ENCODE results near the gene SPRED2. TPM values are rescaled to one million over a fixed set of nuclear protein-coding genes. Genes with fewer than 3 reads are reported as not detected.
"Not testable (repeated sequence)": the region's sequence is repeated elsewhere in the genome, so short reads cannot be mapped to it uniquely, and the experiment has no call there.

The SPRED2 gene
- polyA plus RNA-seq, 4 donors, result 38.8 to 40.7 (median 40.5) TPM

DNA sequence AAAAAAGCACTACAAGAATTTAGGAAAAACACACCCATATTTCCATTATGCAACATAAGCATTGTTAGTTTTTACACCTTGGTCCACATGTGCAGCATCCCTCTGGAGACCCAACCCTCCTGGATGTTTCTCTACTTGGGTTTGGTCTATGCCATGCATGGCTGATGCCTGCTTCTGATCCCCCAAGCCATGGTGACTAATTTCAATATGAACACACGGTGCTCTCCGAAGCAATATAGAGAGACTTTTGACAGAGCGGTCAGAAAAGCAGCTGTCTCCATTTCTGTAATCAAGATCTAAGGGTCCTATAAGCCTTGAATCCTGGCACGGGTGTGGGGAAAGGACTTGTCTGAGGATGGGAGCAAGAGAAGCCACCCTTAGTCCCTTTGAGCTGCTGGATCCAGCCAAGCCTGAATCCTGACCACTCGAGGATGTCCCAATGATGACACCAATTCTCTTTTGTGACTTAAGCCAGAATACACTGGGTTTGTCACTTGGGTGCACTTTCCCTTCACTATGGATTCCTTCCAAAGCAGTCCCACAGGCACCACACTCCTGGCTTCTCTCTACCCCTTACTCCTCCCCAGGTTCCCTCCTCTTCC is 113.2 kb downstream of the SPRED2 start:
- DNase-seq (ENCODE audit: low read depth in 4 of 4, low spot score in 3 of 4), result no peak

DNA sequence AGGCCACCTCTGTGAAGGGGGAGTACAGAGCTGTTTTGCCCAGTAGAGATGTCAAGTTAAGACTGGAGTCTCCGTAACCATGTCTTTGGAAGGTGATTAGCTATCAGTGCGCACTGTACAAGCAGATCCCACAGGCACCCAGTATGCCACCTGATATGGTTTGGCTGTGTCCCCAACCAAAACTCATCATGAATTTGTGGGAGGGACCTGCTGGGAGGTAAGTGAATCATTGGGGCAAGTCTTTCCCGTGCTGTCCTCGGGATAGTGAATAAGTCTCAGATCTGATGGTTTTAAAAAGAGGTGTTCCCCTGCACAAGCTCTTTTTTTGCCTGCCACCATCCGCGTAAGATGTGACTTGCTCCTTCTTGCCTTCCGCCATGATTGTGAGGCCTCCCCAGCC is 114.6 kb downstream of the SPRED2 start:
- DNase-seq (ENCODE audit: low read depth in 4 of 4, low spot score in 3 of 4), result no peak

DNA sequence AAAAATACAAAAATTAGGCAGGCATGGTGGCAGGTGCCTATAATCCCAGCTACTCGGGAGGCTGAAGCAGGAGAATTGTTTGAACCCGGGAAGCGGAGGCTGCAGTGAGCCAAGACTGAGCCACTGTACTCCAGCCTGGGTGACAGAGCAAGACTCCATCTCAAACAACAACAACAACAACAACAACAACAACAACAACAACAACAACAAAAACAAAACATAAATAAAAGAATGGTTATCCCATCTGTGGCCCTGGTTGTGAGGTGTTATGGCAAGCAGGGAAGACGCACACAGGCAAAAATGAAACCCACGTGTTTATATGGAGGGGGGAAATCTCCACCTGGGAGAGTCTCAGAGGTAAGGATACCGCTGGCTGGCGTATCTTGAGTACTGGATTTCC is 115.0 kb downstream of the SPRED2 start:
- not testable (repeated sequence) for DNase-seq (ENCODE audit: low read depth in 4 of 4, low spot score in 3 of 4)

DNA sequence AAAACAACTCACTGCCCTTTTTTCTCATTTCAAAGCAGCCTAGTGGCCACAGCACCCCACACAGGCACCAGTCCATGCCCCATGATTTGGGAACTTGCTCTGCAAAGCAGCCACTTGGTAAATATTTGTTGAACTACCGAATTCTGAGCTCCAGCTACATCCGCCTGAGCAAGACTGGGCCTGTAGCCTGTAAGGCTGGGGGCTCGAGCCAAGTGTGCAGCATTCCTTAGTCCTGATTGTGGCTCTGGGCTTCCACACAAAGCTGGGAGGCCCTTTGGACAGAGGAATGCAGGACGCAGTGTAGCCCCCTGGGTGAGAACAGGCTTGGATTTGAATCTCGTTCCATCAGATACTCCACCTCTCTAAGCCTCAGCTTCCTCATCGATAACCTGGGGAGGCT is 116.3 kb downstream of the SPRED2 start:
- no peak for DNase-seq (ENCODE audit: low read depth in 4 of 4, low spot score in 3 of 4)

DNA sequence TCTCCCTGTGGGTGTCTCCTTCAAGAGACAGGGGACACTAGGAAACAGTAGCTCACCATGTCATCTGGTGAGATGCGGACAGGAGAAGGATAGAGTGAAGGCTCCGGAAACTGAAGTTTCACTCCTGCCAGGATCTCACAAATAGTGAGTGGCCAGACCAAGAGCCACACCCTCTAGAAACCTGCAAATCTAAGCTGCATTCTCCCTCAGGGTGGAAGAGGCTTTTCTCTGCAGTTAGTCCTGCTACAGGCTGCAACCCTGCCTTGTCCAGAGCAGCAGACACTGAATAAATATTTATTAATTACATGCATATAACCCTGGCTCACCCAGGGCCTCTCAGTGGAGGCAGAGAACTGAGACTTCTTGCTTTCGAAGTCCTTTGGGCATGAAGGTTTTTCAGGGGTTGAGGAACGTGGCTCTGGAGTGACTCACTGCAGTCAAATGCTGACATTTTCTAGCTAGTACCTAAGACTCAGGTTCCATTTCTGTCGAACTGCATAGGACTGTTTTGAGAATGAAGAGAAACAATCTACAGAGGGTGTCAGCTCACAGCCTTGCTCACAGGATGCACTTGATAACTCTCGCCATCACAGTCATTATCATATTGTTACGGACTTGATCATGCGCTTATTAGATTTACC is 117.5 kb downstream of the SPRED2 start:
- no peak for DNase-seq (ENCODE audit: low read depth in 4 of 4, low spot score in 3 of 4)

DNA sequence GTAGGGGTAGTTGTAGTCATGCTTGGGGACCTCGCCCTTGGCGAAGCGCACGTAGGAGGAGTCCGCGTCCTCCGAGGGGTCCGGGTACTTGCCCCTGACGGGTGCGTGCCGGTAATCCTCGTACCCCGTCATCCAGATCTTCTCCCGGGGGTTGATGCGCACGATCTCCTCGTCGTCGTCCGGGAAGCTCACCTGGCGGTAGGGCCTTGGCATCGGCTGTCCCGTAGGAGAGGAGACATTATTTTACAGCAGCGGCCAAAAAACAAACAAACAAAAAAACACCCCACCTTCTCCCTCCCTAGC is 118.5 kb downstream of the SPRED2 start:
- no peak for DNase-seq (ENCODE audit: low read depth in 4 of 4, low spot score in 3 of 4)

DNA sequence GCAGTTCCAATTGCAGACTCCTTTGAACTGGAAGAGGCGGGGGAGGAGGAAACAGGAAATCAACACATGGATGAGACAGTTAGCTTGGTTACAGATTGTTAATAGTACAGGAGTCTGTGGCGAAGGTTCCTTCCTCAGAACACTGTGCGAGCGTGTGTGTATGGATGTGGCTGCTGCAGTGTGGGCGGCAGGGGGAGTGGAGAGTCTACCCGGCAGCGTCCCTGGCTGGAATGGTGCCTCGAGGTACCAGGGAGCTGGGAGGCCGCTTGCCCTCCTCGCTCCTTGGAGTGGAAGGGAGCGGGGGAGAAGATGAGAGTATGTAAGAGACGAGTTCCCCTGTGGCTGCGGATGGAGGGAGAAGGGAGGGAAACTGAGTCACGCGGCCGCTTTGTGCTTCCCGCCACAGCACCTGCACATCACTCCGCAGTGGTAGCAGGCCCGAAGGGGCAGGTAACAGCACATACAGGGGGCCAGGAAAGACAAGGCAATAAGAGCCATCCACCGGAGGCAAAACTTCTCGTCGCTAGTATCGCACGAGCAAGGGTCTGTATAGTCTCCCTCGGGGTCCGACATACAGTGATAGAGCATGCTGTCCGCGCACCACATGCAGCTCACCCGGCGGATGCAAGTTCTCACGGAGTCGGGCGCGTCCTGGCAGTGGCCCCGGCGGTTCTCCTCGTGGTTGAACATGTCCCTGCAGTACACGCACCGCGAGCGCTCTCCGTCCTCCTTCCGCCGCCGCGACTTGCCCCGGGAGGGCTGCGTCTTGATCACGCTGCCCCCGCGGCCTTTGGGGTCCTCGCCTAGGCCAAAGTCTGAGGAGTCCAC is 119.1 kb downstream of the SPRED2 start:
- DNase-seq (ENCODE audit: low read depth in 4 of 4, low spot score in 3 of 4), result no peak

DNA sequence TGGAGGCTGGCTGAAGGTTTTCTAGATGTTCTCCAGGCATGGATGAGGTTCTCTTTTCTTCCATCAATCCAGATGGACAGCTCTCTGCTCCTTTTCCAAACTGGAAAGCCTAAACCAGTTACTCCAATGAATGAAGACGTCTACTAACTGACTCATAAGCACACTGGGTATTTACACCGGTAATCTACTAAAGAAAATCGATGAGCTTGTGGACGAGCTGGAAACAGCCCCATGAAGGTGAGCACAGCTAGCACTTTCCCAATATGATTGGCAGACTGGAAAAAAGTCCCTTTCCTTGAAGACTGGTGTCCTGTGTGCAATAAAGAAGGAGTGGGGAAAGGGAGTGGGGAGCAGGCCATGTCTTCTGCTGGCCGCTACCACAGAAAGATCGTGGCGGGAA is 120.8 kb downstream of the SPRED2 start:
- no peak for DNase-seq (ENCODE audit: low read depth in 4 of 4, low spot score in 3 of 4)

DNA sequence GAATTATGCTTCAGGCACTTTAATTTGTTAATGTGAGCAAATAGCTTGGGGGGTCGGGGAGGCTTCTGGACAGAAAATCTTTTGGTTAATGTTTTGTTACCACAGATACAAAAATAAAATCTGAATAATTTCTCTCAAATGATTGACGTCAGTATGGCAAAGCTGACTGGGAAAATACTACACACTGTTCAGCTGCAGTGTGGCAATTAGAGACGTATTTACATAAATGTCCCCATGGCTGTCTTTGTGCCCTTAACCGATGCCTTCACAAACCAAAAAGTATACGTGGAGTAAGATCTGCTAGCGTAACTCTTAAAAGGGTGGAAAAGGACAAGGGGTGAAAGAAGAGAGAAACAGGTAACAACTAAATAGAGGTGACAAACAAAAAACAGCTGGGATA is 121.3 kb downstream of the SPRED2 start:
- DNase-seq (ENCODE audit: low read depth in 4 of 4, low spot score in 3 of 4), result no peak

DNA sequence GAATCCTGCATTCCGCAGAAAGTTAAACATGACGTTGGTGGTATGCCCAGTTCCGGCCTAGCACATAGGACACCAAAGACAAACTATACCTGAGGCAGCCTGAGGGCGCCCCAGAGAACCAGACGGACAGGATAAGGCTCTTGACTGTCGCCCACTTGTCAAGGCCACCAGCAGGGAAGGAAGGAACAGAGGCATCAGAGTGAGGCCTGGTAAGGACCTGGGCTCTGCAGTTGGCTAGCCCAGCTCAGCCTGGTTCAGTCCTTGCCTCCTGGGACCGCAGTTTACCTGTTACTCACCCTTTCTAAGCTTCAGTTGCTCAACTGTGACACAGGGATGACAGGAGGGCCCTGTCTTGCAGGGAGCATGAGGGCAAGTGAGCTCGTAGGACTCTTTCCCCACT is 122.7 kb downstream of the SPRED2 start:
- no peak for DNase-seq (ENCODE audit: low read depth in 4 of 4, low spot score in 3 of 4)

DNA sequence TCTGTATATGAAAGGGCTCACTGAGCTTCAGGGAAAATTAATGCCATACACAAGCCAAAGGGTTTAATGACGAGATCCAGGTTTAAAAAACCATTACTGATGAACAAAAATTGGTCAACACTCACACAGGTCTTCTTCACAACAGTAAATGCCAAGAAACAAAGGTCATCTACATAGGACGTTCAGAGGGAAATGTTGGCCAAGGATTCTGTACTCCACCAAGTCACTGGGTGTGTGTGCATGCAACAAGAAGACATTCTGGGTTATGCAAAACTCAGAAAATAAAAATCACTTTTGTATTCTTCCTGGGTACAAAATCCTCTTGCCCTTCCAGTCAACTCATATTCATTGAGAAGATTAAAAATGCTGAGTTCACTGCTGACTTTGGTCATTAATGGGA is 126.5 kb downstream of the SPRED2 start:
- DNase-seq (ENCODE audit: low read depth in 4 of 4, low spot score in 3 of 4), result no peak

DNA sequence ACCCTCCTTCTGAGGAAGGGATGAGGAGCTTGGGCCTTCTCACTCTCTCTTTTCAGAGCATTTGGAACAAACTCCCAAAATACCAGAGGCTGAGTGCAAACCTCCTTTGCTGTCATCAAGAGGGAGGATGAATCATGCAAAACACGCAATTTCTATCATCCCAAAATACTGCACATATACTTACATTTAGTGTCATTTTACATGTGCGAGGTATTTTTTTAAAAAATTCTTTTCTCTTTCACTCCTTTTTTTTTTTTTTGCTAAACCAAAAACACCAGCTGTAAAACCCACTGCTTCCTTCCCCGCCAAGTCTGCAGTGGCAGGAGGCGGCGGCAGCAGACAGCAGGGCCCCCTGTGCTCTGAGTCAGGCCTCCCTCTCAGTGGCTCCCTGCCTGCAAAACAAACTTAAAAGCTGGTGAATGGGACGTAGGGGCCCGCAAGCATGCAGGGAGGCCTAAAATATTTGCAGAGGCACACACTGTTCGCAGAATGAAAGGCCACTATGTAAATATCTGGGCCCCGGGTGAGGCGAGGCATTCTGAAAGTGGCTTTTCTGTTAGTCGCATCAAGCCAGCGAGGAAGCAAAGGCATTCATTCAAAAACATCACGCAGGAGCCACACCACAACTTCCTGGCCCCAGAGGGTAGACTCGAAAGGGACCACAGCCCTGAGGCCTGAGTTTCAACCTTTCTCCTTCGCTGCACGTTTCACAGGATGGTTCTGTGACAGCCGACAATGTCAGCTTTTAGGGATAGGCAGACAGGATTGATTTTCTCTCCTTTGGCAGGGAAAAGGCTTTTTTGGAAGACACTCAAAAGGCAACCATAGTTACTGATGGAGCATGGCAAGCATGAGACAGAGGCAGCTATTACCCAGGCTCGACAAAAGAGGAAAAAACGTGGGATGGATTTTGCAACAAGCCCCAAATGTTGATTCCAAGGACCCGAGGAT is 131.4 kb downstream of the SPRED2 start:
- no peak for DNase-seq (ENCODE audit: low read depth in 4 of 4, low spot score in 3 of 4)

DNA sequence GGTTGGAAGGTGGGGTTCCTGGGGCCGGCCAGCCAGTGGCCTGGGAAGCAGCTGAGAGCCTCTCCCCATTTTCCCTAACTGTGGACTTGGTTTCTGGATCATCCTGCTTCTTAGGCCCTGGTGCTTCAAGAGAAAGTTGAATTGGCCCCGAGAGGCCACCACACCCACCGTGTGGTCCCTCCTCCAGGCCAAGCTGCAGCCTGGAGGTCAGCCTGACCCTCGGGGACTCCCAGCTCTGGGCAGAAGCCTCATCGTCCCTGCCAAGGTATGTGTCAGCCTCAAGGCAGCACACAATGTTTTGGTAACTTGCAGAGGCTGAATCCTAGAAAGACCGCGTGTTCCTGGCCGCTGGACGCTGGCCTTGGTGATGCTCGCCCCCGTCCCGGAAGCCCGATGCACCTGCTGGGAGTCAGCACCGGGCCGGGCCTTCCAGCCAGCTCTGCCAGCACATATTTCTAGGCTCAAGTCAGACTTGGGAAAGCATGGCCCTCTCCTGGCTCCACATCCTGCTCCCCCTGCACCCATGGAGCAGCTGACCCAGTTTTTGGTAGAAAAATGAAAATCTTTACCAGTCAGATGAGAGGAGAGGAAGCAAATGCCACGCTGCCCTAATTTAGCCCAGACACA is 132.2 kb downstream of the SPRED2 start:
- no peak for DNase-seq (ENCODE audit: low read depth in 4 of 4, low spot score in 3 of 4)

DNA sequence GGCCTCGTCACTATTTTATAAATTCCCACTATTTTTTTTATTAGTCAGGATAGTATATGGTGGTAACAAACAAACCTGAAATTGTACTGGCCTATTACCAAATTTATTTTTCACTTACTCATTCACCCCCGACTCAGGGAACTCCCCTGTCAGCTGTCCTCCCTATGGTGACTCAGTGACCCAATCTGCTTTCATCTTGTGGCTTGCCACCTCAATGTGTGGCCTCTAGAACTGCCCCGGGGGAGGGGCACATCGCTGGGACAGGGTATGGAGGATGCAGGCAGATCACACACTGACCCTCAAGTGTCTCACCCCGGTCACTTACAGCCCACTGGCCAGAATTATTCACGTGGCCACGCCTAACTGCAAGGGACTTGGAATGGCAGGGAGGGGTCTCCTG is 133.2 kb downstream of the SPRED2 start:
- DNase-seq (ENCODE audit: low read depth in 4 of 4, low spot score in 3 of 4), result no peak

DNA sequence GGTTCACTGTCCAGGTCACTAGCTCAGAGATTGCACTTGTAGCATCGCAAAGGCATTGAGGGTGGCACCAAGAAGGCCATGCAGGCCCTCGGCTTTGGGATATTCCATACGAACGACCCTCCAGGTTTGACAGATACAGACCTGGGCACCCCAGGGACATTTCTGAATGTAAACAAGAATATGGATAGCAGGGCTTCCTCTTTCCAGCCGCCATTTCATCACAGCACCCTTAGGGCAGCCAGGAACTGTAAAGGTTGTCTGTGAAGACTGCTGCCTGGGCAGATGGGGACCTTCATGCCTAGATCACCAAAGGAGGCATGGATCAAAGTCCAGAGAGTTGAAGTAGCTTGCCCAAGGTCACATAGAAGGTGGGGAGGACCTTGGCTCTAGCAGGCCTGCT is 134.3 kb downstream of the SPRED2 start:
- DNase-seq (ENCODE audit: low read depth in 4 of 4, low spot score in 3 of 4), result no peak

DNA sequence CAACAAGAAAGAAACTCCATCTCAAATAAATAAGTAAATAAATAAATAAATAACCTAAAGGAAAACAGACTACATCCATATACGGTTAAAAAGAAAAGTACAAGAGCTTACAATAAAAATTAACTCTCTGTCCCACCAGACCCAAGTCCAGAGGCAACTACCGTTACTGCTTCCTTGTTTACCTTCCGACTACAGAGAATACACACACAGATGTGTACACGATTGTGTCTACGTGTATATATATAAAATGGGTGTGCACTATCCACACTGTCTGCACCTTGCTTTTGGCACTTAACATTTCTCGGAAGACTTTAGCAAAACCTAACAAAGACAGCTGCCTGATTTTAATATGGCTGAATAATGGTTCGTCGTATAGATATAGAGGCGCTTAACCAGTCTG is 134.9 kb downstream of the SPRED2 start:
- no peak for DNase-seq (ENCODE audit: low read depth in 4 of 4, low spot score in 3 of 4)

DNA sequence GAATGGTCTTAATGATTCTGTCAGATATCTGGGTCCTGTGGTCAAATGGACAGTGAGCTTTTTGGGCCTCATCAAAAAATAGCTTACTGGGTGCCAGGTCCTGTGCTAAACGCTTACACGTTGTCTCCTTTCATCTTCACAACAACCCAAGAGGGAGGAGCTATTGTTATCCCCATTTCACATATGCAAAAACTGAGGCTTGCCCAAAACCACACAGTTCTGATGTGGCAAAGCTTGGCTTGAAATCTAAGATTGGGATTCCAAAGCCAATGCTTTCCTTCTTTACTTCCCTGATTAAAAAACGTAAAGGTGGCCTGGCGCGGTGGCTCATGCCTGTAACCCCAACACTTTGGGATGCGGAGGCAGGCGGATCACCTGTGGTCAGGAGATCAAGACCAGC is 135.4 kb downstream of the SPRED2 start:
- DNase-seq (ENCODE audit: low read depth in 4 of 4, low spot score in 3 of 4), result no peak

DNA sequence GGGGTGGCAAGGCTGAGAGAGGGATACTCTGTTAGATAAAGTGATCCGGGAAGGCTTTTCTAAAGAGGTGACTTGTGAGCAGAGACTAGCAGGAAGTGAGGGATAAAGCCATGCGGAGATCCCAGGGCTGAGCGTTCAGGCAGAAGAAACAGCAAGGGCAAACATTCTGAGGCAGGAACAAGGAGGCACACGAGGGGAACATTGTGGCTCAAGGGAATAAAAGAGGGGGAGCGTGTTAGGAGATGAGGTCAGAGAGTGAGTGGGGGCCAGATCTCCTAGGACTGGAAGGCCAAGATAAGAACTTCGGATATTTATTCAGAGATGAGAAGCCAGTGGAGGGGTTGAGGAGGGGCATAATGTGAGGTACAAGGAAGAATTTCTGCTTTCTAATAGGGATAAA is 137.7 kb downstream of the SPRED2 start:
- DNase-seq (ENCODE audit: low read depth in 4 of 4, low spot score in 3 of 4), result no peak

DNA sequence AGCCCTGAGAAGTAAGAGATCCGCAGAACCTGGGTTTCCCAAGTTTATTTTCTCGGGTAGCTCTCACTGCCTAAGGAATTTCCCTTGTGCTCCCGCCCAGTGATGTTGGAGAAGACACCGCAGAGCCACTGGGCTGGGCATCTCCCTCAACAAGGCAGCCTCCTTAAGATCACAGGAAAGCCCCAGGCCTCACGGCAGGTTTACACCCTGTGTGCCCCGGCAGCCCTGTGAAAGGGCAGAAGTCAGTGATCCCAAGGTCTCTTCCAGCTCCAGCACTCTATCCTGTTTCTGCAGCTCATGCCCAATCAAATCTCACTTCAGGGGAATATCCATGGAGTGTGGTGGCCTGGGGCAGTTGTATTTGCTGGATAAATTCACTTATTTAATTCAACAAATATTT is 138.3 kb downstream of the SPRED2 start:
- no peak for DNase-seq (ENCODE audit: low read depth in 4 of 4, low spot score in 3 of 4)

DNA sequence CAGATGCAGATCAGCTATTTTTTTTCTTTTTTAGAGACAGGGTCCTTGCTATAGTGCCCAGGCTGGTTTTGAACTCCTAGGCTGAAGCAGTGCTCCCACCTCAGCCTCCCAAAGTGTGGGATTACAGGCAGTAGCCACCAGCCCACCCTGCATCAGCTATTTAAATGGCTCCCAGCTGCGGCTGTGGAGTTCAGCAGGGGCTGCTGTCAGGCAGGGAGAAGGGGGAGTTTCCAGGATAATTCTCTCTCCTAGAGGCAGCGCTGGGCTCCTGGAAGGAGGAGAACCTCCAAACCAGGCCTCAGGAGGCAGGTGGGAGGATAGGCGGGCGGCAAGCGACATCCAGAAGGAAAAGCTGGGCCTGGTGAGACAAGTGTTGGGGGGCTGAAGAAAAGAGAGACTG is 139.0 kb downstream of the SPRED2 start:
- DNase-seq (ENCODE audit: low read depth in 4 of 4, low spot score in 3 of 4), result no peak
